Measurements from ENCODE around the gene KRT15.

GRCh38 chr17:41503202-41503601 lies 15.5 kb downstream of the KRT15 start:
- TF ChIP-seq CTCF (IDR thresholded peaks at IDR 0.05) (no peak), POLR2A (IDR thresholded peaks at IDR 0.05) (no peak)
